HG02852 (cell line): ENCODE measurements around the gene OCLN.
"Not testable (repeated sequence)": the region's sequence is repeated elsewhere in the genome, so short reads cannot be mapped to it uniquely, and the experiment has no call there.

ENCODE experiments used
- ATAC-seq: cut with Tn5 transposase; IDR thresholded peaks from one replicate; pipeline ENCODE4 v1.9.1; 2021; ENCODE audit warnings: mild to moderate bottlenecking, moderate library complexity; ENCODE audit not compliant: unreplicated experiment

Gene OCLN, protein sequence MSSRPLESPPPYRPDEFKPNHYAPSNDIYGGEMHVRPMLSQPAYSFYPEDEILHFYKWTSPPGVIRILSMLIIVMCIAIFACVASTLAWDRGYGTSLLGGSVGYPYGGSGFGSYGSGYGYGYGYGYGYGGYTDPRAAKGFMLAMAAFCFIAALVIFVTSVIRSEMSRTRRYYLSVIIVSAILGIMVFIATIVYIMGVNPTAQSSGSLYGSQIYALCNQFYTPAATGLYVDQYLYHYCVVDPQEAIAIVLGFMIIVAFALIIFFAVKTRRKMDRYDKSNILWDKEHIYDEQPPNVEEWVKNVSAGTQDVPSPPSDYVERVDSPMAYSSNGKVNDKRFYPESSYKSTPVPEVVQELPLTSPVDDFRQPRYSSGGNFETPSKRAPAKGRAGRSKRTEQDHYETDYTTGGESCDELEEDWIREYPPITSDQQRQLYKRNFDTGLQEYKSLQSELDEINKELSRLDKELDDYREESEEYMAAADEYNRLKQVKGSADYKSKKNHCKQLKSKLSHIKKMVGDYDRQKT

DNA sequence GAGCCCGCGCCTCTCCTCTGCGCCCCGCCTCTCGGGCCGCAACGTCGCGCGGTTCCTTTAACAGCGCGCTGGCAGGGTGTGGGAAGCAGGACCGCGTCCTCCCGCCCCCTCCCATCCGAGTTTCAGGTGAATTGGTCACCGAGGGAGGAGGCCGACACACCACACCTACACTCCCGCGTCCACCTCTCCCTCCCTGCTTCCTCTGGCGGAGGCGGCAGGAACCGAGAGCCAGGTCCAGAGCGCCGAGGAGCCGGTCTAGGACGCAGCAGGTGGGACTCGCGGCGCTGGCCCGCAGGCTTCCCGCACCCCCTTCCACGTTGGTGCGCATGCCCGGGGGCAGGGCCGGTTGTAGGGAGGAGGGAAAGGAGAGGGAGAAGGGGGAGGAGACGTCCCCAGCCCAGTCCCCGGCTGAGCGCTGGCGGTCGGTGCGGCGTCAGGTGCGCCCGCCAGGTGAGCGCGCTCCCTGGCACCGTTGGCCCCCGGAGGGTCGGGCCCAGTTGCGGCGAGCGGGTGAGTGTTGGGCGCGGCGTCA, at the start of gene OCLN:
OCLN (plus strand) TSS at position 400 of the 532 bp plus-strand sequence. CDS start 11,455 bp downstream, outside the sequence.
- ATAC-seq, result peak; percentile 67

GRCh38 chr5:69444127-69444754, 48.3 kb upstream of the OCLN start:
- no peak for ATAC-seq

DNA sequence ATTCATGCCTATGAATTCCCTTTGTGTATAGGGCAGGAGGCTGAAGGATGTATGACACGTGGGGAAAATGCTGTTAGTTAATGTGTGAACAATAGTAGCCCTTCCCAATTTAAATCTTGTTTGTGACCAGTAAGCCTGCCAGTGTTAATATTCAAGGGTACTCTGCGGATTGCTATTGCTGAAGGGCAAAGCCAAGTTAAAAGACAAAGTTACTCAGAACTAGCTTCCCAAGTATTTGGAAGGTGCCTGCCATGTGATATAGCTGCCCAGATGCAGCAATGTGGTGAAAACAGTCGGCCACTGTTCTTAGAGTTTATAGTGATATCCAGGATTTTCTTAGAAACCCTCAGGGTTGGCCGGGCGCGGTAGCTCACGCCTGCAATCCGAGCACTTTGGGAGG, 43.1 kb upstream of the OCLN start:
- no peak for ATAC-seq

DNA sequence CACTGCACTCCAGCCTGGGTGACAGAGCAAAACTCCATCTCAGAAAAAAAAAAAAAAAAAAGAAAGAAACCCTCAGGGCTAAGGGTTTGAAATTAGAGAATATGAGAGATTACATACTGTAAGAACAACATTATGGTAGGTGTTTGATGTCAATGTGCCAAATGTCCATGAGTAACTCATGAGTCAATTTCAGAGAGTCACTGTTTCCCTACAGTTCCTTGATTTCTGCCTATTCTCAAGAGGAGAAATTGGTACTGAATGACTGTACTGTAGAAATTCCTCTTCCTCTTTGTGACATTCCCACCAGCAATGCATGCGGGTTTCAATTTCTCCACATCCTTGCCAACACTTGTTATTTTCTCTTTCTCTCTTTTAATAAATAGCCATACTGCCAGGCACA, 42.5 kb upstream of the OCLN start:
- no peak for ATAC-seq

DNA sequence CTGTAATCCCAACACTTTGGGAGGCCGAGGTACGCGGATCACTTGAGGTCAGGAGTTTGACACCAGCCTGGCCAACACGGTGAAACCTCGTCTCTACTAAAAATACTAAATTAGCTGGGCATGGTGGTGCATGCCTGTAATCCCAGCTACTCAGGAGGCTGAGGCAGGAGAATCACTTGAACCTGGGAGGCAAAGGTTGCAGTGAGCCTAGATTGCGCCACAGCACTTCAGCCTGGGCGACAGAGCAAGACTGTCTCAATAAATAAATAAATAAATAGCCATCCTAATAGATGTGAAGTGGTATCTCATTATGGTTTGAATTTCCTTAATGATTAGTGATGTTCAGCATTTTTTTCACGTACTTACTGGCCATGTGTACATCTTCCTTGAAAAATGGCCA, 42.1 kb upstream of the OCLN start:
- ATAC-seq, result not testable (repeated sequence)

DNA sequence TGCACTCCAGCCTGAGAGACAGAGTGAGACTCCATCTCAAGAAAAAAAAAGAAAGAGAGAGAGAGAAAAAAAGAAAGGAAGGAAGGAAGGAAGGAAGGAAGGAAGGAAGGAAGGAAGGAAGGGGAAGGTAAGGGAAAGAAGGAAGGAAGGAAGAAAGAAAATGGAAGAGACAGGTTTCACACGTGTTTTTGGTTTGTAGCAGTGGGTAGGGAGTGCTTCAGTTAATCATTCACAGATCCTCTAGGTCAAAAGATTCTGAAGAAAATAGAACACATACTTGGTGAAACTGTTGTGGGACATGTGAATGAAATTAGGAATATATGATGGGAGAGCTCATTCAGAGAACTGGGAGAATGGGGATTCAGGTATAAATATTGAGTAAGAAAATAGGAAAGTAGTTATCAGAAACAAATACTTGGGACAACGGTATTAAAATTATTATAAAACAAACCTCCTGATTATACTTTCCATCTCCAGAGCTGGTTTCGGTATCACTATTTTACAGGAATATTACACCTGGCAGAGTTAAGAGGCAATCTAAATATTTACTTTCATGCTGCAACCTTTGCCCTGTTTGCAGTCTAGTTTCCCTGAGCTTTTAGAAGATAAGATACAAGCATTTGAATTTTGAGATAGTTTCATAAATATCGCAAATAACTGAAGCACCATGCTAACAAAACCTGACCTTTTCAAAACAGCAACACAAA, 40.5 kb upstream of the OCLN start:
- no peak for ATAC-seq

DNA sequence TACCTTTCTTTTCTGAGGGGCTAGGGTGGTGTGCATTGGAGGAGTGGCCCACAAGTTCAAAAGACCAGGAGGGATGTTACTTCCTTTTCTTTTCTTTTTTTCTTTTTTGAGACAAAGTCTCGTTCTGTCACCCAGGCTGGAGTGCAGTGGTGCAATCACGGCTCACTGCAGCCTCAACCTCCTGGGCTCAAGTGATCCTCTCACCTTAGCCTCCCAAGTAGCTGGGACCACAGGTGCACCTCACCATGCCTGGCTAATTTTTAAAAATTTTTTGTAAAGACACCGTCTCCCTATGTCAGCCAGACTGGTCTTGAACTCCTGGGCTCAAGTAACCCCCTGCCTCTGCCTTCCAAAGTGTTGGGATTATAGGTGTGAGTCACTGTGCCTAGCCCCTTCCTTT, 39.1 kb upstream of the OCLN start:
- not testable (repeated sequence) for ATAC-seq

- ATAC-seq, result no peak
Measured at GRCh38 chr5:69454460-69455249, 37.9 kb upstream of the OCLN start.

- ATAC-seq, result not testable (repeated sequence)
Measured at GRCh38 chr5:69455428-69455988, 37.1 kb upstream of the OCLN start.

- no peak for ATAC-seq
Measured at GRCh38 chr5:69462170-69462569, 30.4 kb upstream of the OCLN start.

DNA sequence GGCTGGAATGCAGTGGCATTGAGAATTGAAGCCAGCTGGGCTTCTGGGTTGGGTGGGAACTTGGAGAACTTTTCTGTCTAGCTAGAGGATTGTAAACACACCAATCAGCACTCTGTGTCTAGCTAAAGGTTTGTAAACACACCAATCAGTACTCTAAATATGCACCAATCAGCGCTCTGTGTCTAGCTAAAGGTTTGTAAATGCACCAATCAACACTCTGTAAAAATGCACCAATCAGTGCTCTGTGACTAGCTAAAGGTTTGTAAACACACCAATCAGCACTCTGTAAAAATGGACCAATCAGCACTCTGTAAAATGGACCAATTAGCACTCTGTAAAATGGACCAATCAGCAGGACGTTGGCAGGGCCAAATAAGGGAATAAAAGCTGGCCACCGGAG, 26.2 kb upstream of the OCLN start:
- not testable (repeated sequence) for ATAC-seq

DNA sequence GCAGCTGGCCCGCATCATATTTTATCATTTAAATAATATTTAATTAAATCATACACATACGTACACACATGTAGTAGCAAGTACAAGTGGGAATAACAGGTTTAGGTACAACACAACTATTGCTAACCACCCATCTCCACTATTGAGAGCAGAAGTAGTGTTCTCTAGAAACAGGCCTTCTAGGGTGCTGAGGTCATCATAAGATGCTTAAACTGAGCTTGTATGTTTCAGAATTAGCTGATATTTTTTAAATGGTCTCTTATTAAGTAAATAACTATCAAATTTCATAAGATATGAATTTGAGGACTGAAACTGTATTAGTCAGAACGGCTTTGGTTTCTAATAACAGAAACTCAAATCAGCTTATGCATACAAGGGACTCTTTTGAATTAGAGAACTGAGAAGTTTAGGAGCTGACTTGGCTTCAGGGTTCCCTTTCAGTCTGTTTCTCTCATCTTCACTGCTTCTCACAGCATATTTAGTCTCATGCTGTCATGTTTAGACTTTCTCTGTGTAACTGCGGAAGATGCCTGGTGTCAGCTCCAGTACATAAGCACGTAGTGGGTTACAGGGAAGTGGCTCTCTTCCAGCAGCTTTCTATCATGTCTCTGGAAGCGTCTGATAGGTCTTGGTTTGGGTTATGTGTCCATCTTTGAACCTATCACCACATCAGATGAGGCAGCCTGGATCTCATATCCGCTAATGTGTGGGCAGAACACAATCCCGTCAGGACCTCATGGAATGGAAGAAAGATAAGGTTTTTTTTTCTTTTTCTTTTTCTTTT, 25.0 kb upstream of the OCLN start:
- ATAC-seq, result peak; percentile 97

GRCh38 chr5:69468631-69469030, 24.0 kb upstream of the OCLN start:
- no peak for ATAC-seq

DNA sequence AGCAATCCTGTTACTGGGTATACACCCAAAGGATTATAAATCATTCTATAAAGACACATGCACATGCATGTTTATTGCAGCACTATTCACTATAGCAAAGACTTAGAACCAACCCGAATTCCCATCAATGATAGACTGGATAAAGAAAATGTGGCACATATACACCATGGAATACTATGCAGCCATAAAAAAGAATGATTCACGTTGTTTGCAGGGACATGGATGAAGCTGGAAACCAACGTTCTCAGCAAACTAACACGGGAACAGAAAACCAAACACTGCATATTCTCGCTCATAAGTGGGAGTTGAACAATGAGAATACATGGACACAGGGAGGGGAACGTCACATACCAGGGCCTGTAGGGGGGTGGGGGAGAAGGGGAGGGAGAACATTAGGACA, 21.1 kb upstream of the OCLN start:
- not testable (repeated sequence) for ATAC-seq

DNA sequence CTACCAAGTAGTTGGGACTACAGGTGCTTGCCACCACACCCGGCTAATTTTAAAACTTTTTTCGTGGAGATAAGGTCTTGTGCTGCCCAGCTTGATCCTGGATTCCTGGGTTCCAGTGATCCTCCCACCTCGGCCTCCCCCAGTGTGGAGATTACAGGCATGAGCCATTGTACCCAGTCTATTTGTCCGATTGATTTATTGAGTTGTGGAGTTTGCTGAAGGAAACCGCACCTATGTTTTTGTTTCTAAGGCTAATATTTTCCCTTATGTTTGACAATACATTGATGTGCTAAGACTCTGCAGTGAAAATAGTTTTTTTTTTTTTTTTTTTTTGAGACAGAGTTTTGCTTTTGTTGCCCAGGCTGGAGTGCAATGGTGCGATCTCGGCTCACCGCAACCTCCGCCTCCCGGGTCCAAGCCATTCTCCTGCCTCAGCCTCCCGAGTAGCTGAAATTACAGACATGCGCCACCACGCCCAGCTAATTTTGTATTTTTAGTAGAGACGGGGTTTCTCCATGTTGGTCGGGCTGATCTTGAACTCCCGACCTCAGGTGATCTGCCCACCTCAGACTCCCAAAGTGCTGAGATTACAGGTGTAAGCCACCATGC, 20.0 kb upstream of the OCLN start:
- ATAC-seq, result not testable (repeated sequence)

DNA sequence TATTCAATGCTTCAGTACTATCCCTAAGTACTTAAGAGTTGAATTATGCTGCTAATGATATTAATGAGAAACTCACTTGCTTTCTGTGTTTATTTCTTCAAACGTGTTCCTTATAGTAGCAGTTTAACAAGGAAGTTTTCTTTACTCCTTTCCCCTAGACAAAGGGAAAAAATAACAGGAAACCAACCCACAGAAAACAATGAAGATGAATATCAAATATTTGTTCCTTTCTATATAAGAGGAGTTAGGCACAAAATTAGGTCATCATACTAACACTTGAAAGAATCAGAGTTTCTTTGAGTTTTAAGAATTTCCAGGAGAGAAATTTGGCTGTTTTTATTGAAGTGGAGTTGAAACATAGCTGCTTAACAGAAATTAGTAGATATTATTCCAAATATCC, 15.4 kb upstream of the OCLN start:
- ATAC-seq, result no peak

GRCh38 chr5:69478296-69478695, 14.3 kb upstream of the OCLN start:
- not testable (repeated sequence) for ATAC-seq

- ATAC-seq, result no peak
Measured at GRCh38 chr5:69484891-69485290, 7.7 kb upstream of the OCLN start.

- ATAC-seq, result no peak
Measured at GRCh38 chr5:69485471-69485870, 7.1 kb upstream of the OCLN start.
